ENCODE data around the gene YY2.

- TF ChIP-seq POLR2A (IDR thresholded peaks at IDR 0.05; ENCODE audit: low read depth, low read length) (no peak), RAD21 (IDR thresholded peaks at IDR 0.05; ENCODE audit: low read length) (no peak), FOS (IDR thresholded peaks at IDR 0.05; ENCODE audit: low read depth, low read length) (no peak), BHLHE40 (IDR thresholded peaks at IDR 0.05; ENCODE audit: low read depth, low read length) (no peak)
- TF ChIP-seq, protein P1, sequence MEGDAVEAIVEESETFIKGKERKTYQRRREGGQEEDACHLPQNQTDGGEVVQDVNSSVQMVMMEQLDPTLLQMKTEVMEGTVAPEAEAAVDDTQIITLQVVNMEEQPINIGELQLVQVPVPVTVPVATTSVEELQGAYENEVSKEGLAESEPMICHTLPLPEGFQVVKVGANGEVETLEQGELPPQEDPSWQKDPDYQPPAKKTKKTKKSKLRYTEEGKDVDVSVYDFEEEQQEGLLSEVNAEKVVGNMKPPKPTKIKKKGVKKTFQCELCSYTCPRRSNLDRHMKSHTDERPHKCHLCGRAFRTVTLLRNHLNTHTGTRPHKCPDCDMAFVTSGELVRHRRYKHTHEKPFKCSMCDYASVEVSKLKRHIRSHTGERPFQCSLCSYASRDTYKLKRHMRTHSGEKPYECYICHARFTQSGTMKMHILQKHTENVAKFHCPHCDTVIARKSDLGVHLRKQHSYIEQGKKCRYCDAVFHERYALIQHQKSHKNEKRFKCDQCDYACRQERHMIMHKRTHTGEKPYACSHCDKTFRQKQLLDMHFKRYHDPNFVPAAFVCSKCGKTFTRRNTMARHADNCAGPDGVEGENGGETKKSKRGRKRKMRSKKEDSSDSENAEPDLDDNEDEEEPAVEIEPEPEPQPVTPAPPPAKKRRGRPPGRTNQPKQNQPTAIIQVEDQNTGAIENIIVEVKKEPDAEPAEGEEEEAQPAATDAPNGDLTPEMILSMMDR (conservative IDR thresholded peaks at IDR 0.05; ENCODE audit: low read depth, low read length): no peak
Measured at GRCh38 chrX:21813612-21814368, 42.0 kb upstream of the YY2 start.
